Stomach (tissue), 4 donors: ENCODE measurements around the gene BRIX1.

Experiments
- EP300 ChIP-seq: sonication (generic); formaldehyde crosslinking; IDR thresholded peaks from one replicate; pipeline ENCODE4 v1.6.1; 2017; ENCODE audit warnings: antibody characterized with exemption
- POLR2A ChIP-seq, 4 donors: fragments of 450-650 bp; IDR thresholded peaks; one replicate each; pipeline ENCODE4 v1.6.1; 2016; ENCODE audit warnings: antibody characterized with exemption in 4 of 4, control low read depth in 2 of 4, mild to moderate bottlenecking in 1 of 4, moderate library complexity in 1 of 4
- POLR2AphosphoS5 ChIP-seq, 3 donors: sonication (generic); formaldehyde crosslinking; IDR thresholded peaks; one replicate each; pipeline ENCODE4 v1.6.1; 2016; ENCODE audit warnings: antibody characterized with exemption in 3 of 3

GRCh38 chr5:34929720-34930461 lies 14.4 kb downstream of the BRIX1 start:
- TF ChIP-seq POLR2A (IDR thresholded peaks at IDR 0.05) (no peak), POLR2AphosphoS5 (IDR thresholded peaks at IDR 0.05) (peak in 1 of 3 donors; percentile 44), EP300 (no peak)
